ENCODE data around the gene RLN2.
"Not testable (repeated sequence)": the region's sequence is repeated elsewhere in the genome, so short reads cannot be mapped to it uniquely, and the experiment has no call there.

RLN2 gene

DNA sequence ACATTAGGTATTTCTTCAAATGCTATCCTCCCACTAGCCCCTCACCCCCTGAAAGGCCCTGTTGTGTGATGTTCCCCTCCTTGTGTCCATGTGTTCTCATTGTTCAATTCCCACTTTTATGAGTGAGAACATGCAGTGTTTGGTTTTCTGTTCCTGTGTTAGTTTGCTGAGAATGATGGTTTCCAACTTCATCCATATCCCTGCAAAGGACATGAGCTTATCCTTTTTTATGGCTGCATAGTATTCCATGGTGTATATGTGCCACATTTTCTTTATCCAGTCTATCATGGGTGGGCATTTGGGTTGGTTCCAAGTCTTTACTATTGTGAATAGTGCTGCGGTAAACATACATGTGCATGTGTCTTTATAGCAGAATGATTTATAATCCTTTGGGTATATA lies 11.9 kb upstream of the RLN2 start:
- not testable (repeated sequence) for H3K27ac ChIP-seq (ENCODE audit: low read length); H3K4me3 ChIP-seq (ENCODE audit: low read length); H3K27me3 ChIP-seq (ENCODE audit: control insufficient read depth, insufficient read depth, low read length); H3K4me1 ChIP-seq (ENCODE audit: control insufficient read depth, low read depth, low read length); H3K9me3 ChIP-seq (ENCODE audit: control insufficient read depth, low read depth, low read length); H3K36me3 ChIP-seq (ENCODE audit: control insufficient read depth, low read depth, low read length); H3K9ac ChIP-seq (ENCODE audit: low read length)

DNA sequence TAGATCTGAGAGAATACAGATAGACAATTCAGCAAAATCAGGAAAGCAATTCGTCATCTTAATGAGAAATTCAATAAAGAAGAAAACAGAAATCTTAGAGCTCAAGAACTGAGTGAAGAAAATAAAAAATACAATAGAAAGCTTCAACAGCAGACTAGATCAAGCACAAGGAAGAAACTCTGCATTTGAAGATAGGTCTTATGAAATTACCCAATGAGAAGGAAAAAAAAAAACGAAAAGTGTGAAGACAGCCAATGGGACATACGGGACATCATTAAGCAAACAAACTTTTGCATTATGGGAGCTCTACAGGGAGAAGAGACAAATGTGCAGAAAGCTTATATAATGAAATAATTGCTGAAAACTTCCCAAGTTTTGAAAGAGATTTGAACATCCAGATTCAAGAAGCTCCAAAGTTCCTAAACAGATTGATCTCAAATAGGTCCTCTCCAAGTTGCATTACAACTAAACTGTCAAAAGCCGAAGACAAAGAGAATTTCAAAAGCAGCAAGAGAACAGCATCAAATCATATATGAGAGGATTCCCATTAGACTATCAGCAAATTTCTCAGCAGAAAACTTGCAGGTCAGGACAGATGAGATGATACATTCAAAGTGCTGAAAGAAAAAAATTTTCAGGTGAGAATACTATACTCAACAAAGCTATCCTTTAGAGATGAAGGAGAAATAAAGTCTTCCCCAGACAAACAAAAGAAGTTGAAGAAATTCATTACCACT lies 10.8 kb upstream of the RLN2 start:
- Histone ChIP-seq H3K9me3 (ENCODE audit: control insufficient read depth, low read depth, low read length) (no peaks in the 10 kb centered on the region), H3K36me3 (ENCODE audit: control insufficient read depth, low read depth, low read length) (no peaks in the 10 kb centered on the region), H3K9ac (ENCODE audit: low read length) (no peak overlapping the region), H3K27me3 (ENCODE audit: control insufficient read depth, insufficient read depth, low read length) (no peaks in the 10 kb centered on the region), H3K27ac (ENCODE audit: low read length) (no peak overlapping the region), H3K4me3 (ENCODE audit: low read length) (no peak overlapping the region), H3K4me1 (ENCODE audit: control insufficient read depth, low read depth, low read length) (no peaks in the 10 kb centered on the region)

DNA sequence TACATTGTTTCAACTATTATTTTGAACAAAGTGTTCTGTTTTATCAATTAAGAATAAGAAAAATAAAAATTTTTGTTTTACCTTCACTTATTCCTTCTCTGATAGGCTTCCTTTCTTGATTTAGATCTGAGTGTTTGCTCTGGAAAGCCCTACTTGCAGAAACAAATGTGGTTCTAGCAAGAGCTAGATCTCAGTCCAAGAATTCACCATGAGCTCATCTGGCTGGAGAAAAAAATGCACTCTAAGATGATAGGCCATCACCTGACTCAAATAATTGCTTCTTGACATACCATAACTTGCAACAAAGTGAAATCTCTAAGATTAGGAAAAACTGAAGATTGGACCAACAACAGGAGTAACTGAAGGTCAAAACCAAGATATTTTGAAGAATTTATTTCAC lies 6.3 kb upstream of the RLN2 start:
- no peaks in the 10 kb centered on the region for H3K9me3 ChIP-seq (ENCODE audit: control insufficient read depth, low read depth, low read length)
- H3K36me3 ChIP-seq (ENCODE audit: control insufficient read depth, low read depth, low read length), result no peaks in the 10 kb centered on the region
- H3K9ac ChIP-seq (ENCODE audit: low read length), result no peak overlapping the region
- H3K27ac ChIP-seq (ENCODE audit: low read length), result no peak overlapping the region
- H3K4me3 ChIP-seq (ENCODE audit: low read length), result no peak overlapping the region
- no peaks in the 10 kb centered on the region for H3K4me1 ChIP-seq (ENCODE audit: control insufficient read depth, low read depth, low read length)
- H3K27me3 ChIP-seq (ENCODE audit: control insufficient read depth, insufficient read depth, low read length), result no peaks in the 10 kb centered on the region

DNA sequence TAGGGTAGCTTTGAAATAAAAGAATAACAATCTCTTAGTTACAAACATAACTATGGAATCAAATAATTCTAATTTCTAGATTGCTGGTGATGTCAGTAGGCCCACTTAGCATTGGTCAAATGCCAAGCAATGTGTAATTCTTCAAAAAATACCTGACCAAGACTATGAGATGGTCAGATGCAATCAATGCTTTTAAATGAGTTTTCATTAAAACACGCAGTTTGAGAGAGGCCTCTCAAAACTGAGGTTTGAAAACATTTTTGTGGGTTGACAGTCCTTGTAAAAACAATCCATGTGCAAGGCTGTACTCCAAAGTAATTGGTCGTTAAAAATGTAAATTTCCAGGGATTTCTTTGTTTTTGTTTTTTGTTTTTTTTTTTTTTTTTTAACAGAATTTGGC lies 1.2 kb upstream of the RLN2 start:
- H3K9ac ChIP-seq (ENCODE audit: low read length), result no peak overlapping the region
- H3K4me3 ChIP-seq (ENCODE audit: low read length), result no peak overlapping the region
- H3K27me3 ChIP-seq (ENCODE audit: control insufficient read depth, insufficient read depth, low read length), result no peaks in the 10 kb centered on the region
- no peaks in the 10 kb centered on the region for H3K4me1 ChIP-seq (ENCODE audit: control insufficient read depth, low read depth, low read length)
- no peaks in the 10 kb centered on the region for H3K36me3 ChIP-seq (ENCODE audit: control insufficient read depth, low read depth, low read length)
- H3K9me3 ChIP-seq (ENCODE audit: control insufficient read depth, low read depth, low read length), result no peaks in the 10 kb centered on the region
- H3K27ac ChIP-seq (ENCODE audit: low read length), result no peak overlapping the region

DNA sequence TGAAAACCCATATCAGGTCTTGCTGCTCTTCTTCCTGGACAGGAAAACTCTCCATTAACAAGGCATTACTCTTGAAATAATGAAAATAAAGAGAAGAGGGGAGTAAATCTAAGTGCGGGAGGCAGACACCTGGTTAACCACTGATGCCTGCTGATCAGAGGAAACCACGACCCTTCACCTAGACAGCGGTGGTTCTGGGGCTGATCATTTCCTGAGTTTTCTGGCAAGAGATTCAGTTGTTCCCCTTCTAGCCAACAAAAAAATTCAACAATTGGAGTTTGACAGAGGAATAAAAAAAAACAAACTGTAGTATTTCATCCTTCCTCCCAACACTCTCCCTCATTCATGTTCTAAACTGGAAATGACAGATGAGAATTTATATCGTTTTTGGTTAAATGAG lies 3.0 kb downstream of the RLN2 start:
- no peak overlapping the region for H3K9ac ChIP-seq (ENCODE audit: low read length)
- no peak overlapping the region for H3K27ac ChIP-seq (ENCODE audit: low read length)
- no peaks in the 10 kb centered on the region for H3K36me3 ChIP-seq (ENCODE audit: control insufficient read depth, low read depth, low read length)
- H3K4me1 ChIP-seq (ENCODE audit: control insufficient read depth, low read depth, low read length), result no peaks in the 10 kb centered on the region
- no peaks in the 10 kb centered on the region for H3K9me3 ChIP-seq (ENCODE audit: control insufficient read depth, low read depth, low read length)
- no peak overlapping the region for H3K4me3 ChIP-seq (ENCODE audit: low read length)
- H3K27me3 ChIP-seq (ENCODE audit: control insufficient read depth, insufficient read depth, low read length), result no peaks in the 10 kb centered on the region

DNA sequence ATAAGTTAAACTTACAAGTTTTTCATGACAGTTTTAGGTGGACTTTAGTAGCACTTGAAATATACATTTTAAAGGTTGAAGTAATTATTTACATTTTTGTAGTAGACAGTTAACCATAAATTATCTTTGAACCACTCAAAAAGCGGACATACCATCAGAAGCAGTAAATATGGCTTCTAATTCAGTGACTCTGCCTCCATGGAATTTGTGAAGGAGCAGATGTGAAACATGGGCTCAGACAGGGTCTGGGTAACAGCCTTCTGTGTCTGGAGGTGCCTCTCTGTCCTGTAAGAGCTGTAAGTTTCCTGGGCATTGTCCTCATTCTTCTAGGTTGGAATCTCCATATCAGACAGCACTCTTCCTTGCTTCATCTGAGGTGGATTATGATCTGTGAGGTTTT lies 12.4 kb downstream of the RLN2 start:
- Histone ChIP-seq H3K4me3 (ENCODE audit: low read length) (no peak overlapping the region), H3K9ac (ENCODE audit: low read length) (no peak overlapping the region), H3K36me3 (ENCODE audit: control insufficient read depth, low read depth, low read length) (no peaks in the 10 kb centered on the region), H3K4me1 (ENCODE audit: control insufficient read depth, low read depth, low read length) (no peaks in the 10 kb centered on the region), H3K27me3 (ENCODE audit: control insufficient read depth, insufficient read depth, low read length) (no peaks in the 10 kb centered on the region), H3K9me3 (ENCODE audit: control insufficient read depth, low read depth, low read length) (no peaks in the 10 kb centered on the region), H3K27ac (ENCODE audit: low read length) (no peak overlapping the region)

DNA sequence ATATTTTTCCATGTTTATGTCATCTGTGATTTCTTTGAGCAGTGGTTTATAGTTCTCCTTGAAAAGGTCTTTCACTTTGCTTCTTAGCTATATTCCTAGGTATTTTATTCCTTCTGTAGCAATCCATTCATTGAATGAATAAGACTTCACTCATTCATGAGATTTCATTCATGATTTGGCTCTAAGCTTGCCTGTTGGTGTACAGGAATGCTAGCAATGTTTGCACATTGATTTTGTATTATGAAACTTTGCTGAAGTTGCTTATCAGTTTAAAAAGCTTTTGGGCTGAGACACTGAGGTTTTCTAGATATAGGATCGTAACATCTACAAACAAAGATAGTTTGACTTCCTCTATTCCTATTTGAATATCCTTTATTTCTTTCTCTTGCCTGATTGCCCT lies 15.9 kb downstream of the RLN2 start:
- H3K36me3 ChIP-seq (ENCODE audit: control insufficient read depth, low read depth, low read length), result no peaks in the 10 kb centered on the region
- H3K9me3 ChIP-seq (ENCODE audit: control insufficient read depth, low read depth, low read length), result no peaks in the 10 kb centered on the region
- no peak overlapping the region for H3K27ac ChIP-seq (ENCODE audit: low read length)
- H3K4me3 ChIP-seq (ENCODE audit: low read length), result no peak overlapping the region
- no peaks in the 10 kb centered on the region for H3K27me3 ChIP-seq (ENCODE audit: control insufficient read depth, insufficient read depth, low read length)
- H3K4me1 ChIP-seq (ENCODE audit: control insufficient read depth, low read depth, low read length), result no peaks in the 10 kb centered on the region
- H3K9ac ChIP-seq (ENCODE audit: low read length), result no peak overlapping the region

DNA sequence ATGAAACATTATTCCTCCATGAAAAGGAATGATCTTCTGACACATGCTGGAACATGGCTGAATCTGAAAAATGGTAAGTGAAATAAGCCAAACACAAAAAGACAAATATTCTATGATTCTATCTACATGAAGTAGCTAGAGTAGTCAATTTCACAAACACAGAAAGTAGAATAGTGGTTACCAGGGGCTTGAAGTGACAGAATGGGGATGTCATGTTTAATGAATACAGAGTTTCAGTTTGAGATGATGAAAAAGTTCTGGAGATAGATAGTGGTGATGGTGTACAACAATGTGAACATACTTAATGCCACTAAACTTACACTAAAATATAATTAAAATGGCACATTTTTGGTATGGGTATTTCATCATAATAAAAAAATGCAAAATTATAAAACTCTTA lies 18.3 kb downstream of the RLN2 start:
- no peaks in the 10 kb centered on the region for H3K9me3 ChIP-seq (ENCODE audit: control insufficient read depth, low read depth, low read length)
- H3K4me1 ChIP-seq (ENCODE audit: control insufficient read depth, low read depth, low read length), result no peaks in the 10 kb centered on the region
- no peak overlapping the region for H3K4me3 ChIP-seq (ENCODE audit: low read length)
- no peaks in the 10 kb centered on the region for H3K36me3 ChIP-seq (ENCODE audit: control insufficient read depth, low read depth, low read length)
- H3K9ac ChIP-seq (ENCODE audit: low read length), result no peak overlapping the region
- H3K27me3 ChIP-seq (ENCODE audit: control insufficient read depth, insufficient read depth, low read length), result no peaks in the 10 kb centered on the region
- no peak overlapping the region for H3K27ac ChIP-seq (ENCODE audit: low read length)

DNA sequence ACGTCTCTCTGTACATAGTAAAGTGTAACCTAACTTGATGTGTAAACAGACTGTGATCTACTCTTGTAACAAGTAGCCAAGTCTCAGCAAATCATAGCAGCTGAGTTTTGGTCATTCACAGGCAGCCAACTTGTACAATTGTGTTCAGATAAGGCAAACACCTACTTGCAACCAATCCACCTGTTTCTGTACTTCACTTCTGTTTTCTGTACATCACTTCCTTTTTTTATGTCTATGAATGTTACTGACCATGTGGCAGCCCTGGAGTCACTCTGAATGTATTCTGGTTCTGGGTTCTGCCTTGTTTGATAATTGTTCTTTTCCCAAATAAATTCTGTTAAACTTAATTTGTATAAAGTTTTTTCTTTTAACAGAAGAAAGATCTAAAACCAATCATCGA lies 26.0 kb downstream of the RLN2 start:
- no peaks in the 10 kb centered on the region for H3K36me3 ChIP-seq (ENCODE audit: control insufficient read depth, low read depth, low read length)
- no peaks in the 10 kb centered on the region for H3K27me3 ChIP-seq (ENCODE audit: control insufficient read depth, insufficient read depth, low read length)
- H3K9ac ChIP-seq (ENCODE audit: low read length), result no peak overlapping the region
- H3K9me3 ChIP-seq (ENCODE audit: control insufficient read depth, low read depth, low read length), result no peaks in the 10 kb centered on the region
- no peaks in the 10 kb centered on the region for H3K4me1 ChIP-seq (ENCODE audit: control insufficient read depth, low read depth, low read length)
- no peak overlapping the region for H3K4me3 ChIP-seq (ENCODE audit: low read length)
- no peak overlapping the region for H3K27ac ChIP-seq (ENCODE audit: low read length)

DNA sequence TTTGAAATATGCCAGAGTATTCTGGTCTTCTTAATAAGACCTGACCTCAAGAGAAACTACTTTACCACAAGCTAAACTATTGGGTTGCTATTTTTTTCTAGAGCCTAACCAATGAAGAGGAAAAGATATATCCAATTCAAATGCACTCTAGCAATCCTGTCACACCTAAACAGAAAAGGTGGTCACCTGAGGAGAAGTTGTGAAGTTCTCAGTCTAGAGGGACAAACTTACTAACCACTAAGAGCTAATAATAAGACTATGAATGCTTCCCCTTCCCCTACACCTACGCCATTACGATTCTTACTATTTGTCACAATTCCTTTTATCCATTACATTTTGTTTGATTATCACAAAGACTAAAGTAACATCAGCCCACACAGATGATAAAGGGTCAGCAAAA lies 29.7 kb downstream of the RLN2 start:
- Histone ChIP-seq H3K36me3 (ENCODE audit: control insufficient read depth, low read depth, low read length) (no peaks in the 10 kb centered on the region), H3K4me3 (ENCODE audit: low read length) (no peak overlapping the region), H3K27me3 (ENCODE audit: control insufficient read depth, insufficient read depth, low read length) (no peaks in the 10 kb centered on the region), H3K9me3 (ENCODE audit: control insufficient read depth, low read depth, low read length) (no peaks in the 10 kb centered on the region), H3K9ac (ENCODE audit: low read length) (no peak overlapping the region), H3K27ac (ENCODE audit: low read length) (no peak overlapping the region), H3K4me1 (ENCODE audit: control insufficient read depth, low read depth, low read length) (peaks cover under 1% of the 10 kb centered on the region)

DNA sequence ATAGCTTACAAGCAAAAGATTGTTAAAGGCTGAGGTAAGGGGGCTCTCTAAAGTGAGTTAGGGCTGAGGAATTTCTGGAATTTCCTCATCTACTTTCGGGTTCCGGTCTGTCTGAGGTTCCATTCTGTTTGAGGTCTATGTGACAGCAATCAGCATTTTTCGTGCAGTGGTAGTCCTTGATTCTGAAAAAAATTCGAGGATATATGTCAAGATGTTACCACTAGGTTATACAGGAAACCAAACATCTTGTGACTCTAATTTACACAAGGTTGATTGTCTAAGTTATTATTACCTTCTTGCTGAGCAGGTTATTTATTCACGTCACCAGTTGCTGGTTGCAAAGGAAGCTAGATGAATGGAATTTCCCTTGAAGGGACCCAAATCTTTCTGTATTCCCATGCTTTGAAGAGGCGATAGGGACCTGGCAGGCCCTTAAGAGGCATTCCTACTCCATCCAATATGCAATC lies 35.2 kb downstream of the RLN2 start:
- H3K36me3 ChIP-seq (ENCODE audit: control insufficient read depth, low read depth, low read length), result no peaks in the 10 kb centered on the region

DNA sequence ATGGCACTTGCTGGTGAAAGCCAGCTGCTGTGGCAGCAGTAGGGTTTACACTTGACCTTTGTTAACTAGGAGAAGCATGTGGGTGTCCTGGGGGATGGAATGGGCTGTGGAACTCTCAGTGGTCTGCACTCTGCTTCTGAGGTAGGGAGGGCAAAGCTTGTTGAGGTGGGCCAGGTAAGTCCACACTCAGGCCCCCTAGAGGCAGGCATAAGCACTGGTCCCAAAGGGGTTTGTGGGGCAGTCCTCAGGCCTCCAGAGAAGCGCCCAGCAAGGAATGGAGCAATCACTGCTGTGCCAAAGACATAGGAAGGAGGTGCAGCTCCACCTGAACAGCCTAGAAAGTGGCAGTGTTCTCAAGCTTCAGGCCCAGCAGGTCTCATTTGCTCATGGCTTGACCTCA lies 38.6 kb downstream of the RLN2 start:
- Histone ChIP-seq H3K27me3 (ENCODE audit: control insufficient read depth, insufficient read depth, low read length) (no peaks in the 10 kb centered on the region), H3K36me3 (ENCODE audit: control insufficient read depth, low read depth, low read length) (no peaks in the 10 kb centered on the region), H3K9ac (ENCODE audit: low read length) (no peak overlapping the region), H3K4me3 (ENCODE audit: low read length) (no peak overlapping the region), H3K27ac (ENCODE audit: low read length) (no peak overlapping the region), H3K9me3 (ENCODE audit: control insufficient read depth, low read depth, low read length) (no peaks in the 10 kb centered on the region), H3K4me1 (ENCODE audit: control insufficient read depth, low read depth, low read length) (peaks cover 19% of the 10 kb centered on the region)

More for the DNA sequence above, 35.2 kb downstream of the RLN2 start:
- no peaks in the 10 kb centered on the region for H3K27me3 ChIP-seq (ENCODE audit: control insufficient read depth, insufficient read depth, low read length)
- H3K9me3 ChIP-seq (ENCODE audit: control insufficient read depth, low read depth, low read length), result no peaks in the 10 kb centered on the region
- no peak overlapping the region for H3K27ac ChIP-seq (ENCODE audit: low read length)
- peaks cover 19% of the 10 kb centered on the region for H3K4me1 ChIP-seq (ENCODE audit: control insufficient read depth, low read depth, low read length)
- H3K9ac ChIP-seq (ENCODE audit: low read length), result no peak overlapping the region
- H3K4me3 ChIP-seq (ENCODE audit: low read length), result no peak overlapping the region

All from iPS-18a (cell line).